ENCODE data around the gene LRP6. TPM values are rescaled to one million over a fixed set of nuclear protein-coding genes. Genes with fewer than 3 reads are reported as not detected.
"Not testable (repeated sequence)": the region's sequence is repeated elsewhere in the genome, so short reads cannot be mapped to it uniquely, and the experiment has no call there.

LRP6 gene
- total RNA-seq, 2 donors from 2014 or later, result 0.61 to 3.9 TPM

GRCh38 chr12:12158858-12159257 lies 108.0 kb downstream of the LRP6 start:
- Mint-ChIP-seq H3K27me3 (no peaks in the 10 kb centered on the region), H3K9me3 (no peaks in the 10 kb centered on the region), H3K4me3 (no peak overlapping the region), H3K27ac (no peak overlapping the region), H3K36me3 (ENCODE audit: low read depth) (no peaks in the 10 kb centered on the region), H3K4me1 (no peaks in the 10 kb centered on the region)
- no peak for ATAC-seq (replicated peaks)

GRCh38 chr12:12157424-12157823 lies 109.4 kb downstream of the LRP6 start:
- no peak overlapping the region for H3K27ac Mint-ChIP-seq
- no peak overlapping the region for H3K4me3 Mint-ChIP-seq
- no peak for ATAC-seq (replicated peaks)
- H3K27me3 Mint-ChIP-seq, result no peaks in the 10 kb centered on the region
- H3K36me3 Mint-ChIP-seq (ENCODE audit: low read depth), result no peaks in the 10 kb centered on the region
- no peaks in the 10 kb centered on the region for H3K4me1 Mint-ChIP-seq
- H3K9me3 Mint-ChIP-seq, result no peaks in the 10 kb centered on the region

- no peaks in the 10 kb centered on the region for H3K36me3 Mint-ChIP-seq (ENCODE audit: low read depth)
- no peaks in the 10 kb centered on the region for H3K27me3 Mint-ChIP-seq
- no peak overlapping the region for H3K27ac Mint-ChIP-seq
- no peak for ATAC-seq (replicated peaks)
- H3K9me3 Mint-ChIP-seq, result no peaks in the 10 kb centered on the region
- H3K4me1 Mint-ChIP-seq, result no peaks in the 10 kb centered on the region
- H3K4me3 Mint-ChIP-seq, result no peak overlapping the region
Measured at GRCh38 chr12:12156828-12157227, 110.0 kb downstream of the LRP6 start.

- H3K27me3 Mint-ChIP-seq, result no peaks in the 10 kb centered on the region
- no peaks in the 10 kb centered on the region for H3K4me1 Mint-ChIP-seq
- ATAC-seq (replicated peaks), result no peak
- no peaks in the 10 kb centered on the region for H3K36me3 Mint-ChIP-seq (ENCODE audit: low read depth)
- H3K4me3 Mint-ChIP-seq, result no peak overlapping the region
- H3K27ac Mint-ChIP-seq, result no peak overlapping the region
- no peaks in the 10 kb centered on the region for H3K9me3 Mint-ChIP-seq
Measured at GRCh38 chr12:12156116-12156515, 110.7 kb downstream of the LRP6 start.

GRCh38 chr12:12153596-12153995 lies 113.2 kb downstream of the LRP6 start:
- no peaks in the 10 kb centered on the region for H3K9me3 Mint-ChIP-seq
- peaks cover 4% of the 10 kb centered on the region for H3K36me3 Mint-ChIP-seq (ENCODE audit: low read depth)
- no peak overlapping the region for H3K4me3 Mint-ChIP-seq
- no peaks in the 10 kb centered on the region for H3K4me1 Mint-ChIP-seq
- H3K27me3 Mint-ChIP-seq, result no peaks in the 10 kb centered on the region
- H3K27ac Mint-ChIP-seq, result no peak overlapping the region
- ATAC-seq (replicated peaks), result no peak

GRCh38 chr12:12147111-12147510 lies 119.7 kb downstream of the LRP6 start:
- peaks cover 17% of the 10 kb centered on the region for H3K36me3 Mint-ChIP-seq (ENCODE audit: low read depth)
- H3K9me3 Mint-ChIP-seq, result no peaks in the 10 kb centered on the region
- H3K4me1 Mint-ChIP-seq, result no peaks in the 10 kb centered on the region
- H3K27me3 Mint-ChIP-seq, result no peaks in the 10 kb centered on the region
- no peak overlapping the region for H3K4me3 Mint-ChIP-seq
- H3K27ac Mint-ChIP-seq, result no peak overlapping the region
- ATAC-seq (replicated peaks), result no peak

- not testable (repeated sequence) for H3K27me3 Mint-ChIP-seq; H3K4me3 Mint-ChIP-seq; ATAC-seq (replicated peaks); H3K9me3 Mint-ChIP-seq; H3K4me1 Mint-ChIP-seq; H3K27ac Mint-ChIP-seq
- H3K36me3 Mint-ChIP-seq (ENCODE audit: low read depth), result peaks cover 17% of the 10 kb centered on the region
Measured at GRCh38 chr12:12144531-12144930, 122.3 kb downstream of the LRP6 start.

- Mint-ChIP-seq H3K4me3 (no peak overlapping the region), H3K27ac (no peak overlapping the region), H3K27me3 (no peaks in the 10 kb centered on the region), H3K9me3 (no peaks in the 10 kb centered on the region), H3K36me3 (ENCODE audit: low read depth) (peaks cover 14% of the 10 kb centered on the region), H3K4me1 (no peaks in the 10 kb centered on the region)
- no peak for ATAC-seq (replicated peaks)
Measured at GRCh38 chr12:12141000-12141399, 125.8 kb downstream of the LRP6 start.

- no peaks in the 10 kb centered on the region for H3K4me1 Mint-ChIP-seq
- peaks cover 4% of the 10 kb centered on the region for H3K27me3 Mint-ChIP-seq
- H3K36me3 Mint-ChIP-seq (ENCODE audit: low read depth), result peaks cover 20% of the 10 kb centered on the region
- H3K9me3 Mint-ChIP-seq, result no peaks in the 10 kb centered on the region
- no peak for ATAC-seq (replicated peaks)
- H3K4me3 Mint-ChIP-seq, result no peak overlapping the region
- H3K27ac Mint-ChIP-seq, result no peak overlapping the region
Measured at GRCh38 chr12:12138203-12139154, 128.4 kb downstream of the LRP6 start.

- Mint-ChIP-seq H3K27me3 (peaks cover 4% of the 10 kb centered on the region), H3K9me3 (no peaks in the 10 kb centered on the region), H3K4me1 (no peaks in the 10 kb centered on the region), H3K36me3 (ENCODE audit: low read depth) (peaks cover 20% of the 10 kb centered on the region), H3K27ac (no peak overlapping the region), H3K4me3 (no peak overlapping the region)
- no peak for ATAC-seq (replicated peaks)
Measured at GRCh38 chr12:12133785-12134184, 133.1 kb downstream of the LRP6 start.

- H3K36me3 Mint-ChIP-seq (ENCODE audit: low read depth), result peaks cover 20% of the 10 kb centered on the region
- H3K9me3 Mint-ChIP-seq, result no peaks in the 10 kb centered on the region
- H3K4me3 Mint-ChIP-seq, result no peak overlapping the region
- peaks cover 4% of the 10 kb centered on the region for H3K27me3 Mint-ChIP-seq
- H3K27ac Mint-ChIP-seq, result no peak overlapping the region
- no peaks in the 10 kb centered on the region for H3K4me1 Mint-ChIP-seq
- ATAC-seq (replicated peaks), result no peak
Measured at GRCh38 chr12:12133259-12133658, 133.6 kb downstream of the LRP6 start.

GRCh38 chr12:12128670-12129069 lies 138.2 kb downstream of the LRP6 start:
- no peaks in the 10 kb centered on the region for H3K4me1 Mint-ChIP-seq
- H3K36me3 Mint-ChIP-seq (ENCODE audit: low read depth), result peaks cover 22% of the 10 kb centered on the region
- no peaks in the 10 kb centered on the region for H3K9me3 Mint-ChIP-seq
- H3K27ac Mint-ChIP-seq, result no peak overlapping the region
- no peak overlapping the region for H3K4me3 Mint-ChIP-seq
- H3K27me3 Mint-ChIP-seq, result no peaks in the 10 kb centered on the region
- no peak for ATAC-seq (replicated peaks)

GRCh38 chr12:12127304-12127703 lies 139.5 kb downstream of the LRP6 start:
- no peak overlapping the region for H3K4me3 Mint-ChIP-seq
- H3K27me3 Mint-ChIP-seq, result no peaks in the 10 kb centered on the region
- ATAC-seq (replicated peaks), result no peak

GRCh38 chr12:12126551-12126950 lies 140.3 kb downstream of the LRP6 start:
- Mint-ChIP-seq H3K9me3 (no peaks in the 10 kb centered on the region), H3K4me3 (no peak overlapping the region), H3K27ac (no peak overlapping the region), H3K27me3 (no peaks in the 10 kb centered on the region), H3K36me3 (ENCODE audit: low read depth) (peaks cover 25% of the 10 kb centered on the region), H3K4me1 (no peaks in the 10 kb centered on the region)
- no peak for ATAC-seq (replicated peaks)

More at GRCh38 chr12:12127304-12127703, 139.5 kb downstream of the LRP6 start:
- Mint-ChIP-seq H3K4me1 (no peaks in the 10 kb centered on the region), H3K27ac (no peak overlapping the region), H3K36me3 (ENCODE audit: low read depth) (peaks cover 25% of the 10 kb centered on the region), H3K9me3 (no peaks in the 10 kb centered on the region)

- no peak for ATAC-seq (replicated peaks)
- no peaks in the 10 kb centered on the region for H3K4me1 Mint-ChIP-seq
- no peak overlapping the region for H3K4me3 Mint-ChIP-seq
- H3K9me3 Mint-ChIP-seq, result no peaks in the 10 kb centered on the region
- H3K27me3 Mint-ChIP-seq, result no peaks in the 10 kb centered on the region
- H3K36me3 Mint-ChIP-seq (ENCODE audit: low read depth), result peaks cover 25% of the 10 kb centered on the region
- no peak overlapping the region for H3K27ac Mint-ChIP-seq
Measured at GRCh38 chr12:12123036-12123604, 143.7 kb downstream of the LRP6 start.

Measured in activated T-helper 17 cell treated with anti-CD3 and anti-CD28 coated beads, Interleukin-2, amount 50 U/mL, for 72 hours (primary cell).